ENCODE data around the gene UGT2A3. TPM values are rescaled to one million over a fixed set of nuclear protein-coding genes. Genes with fewer than 3 reads are reported as not detected.

Gene UGT2A3
- total RNA-seq, 1 donor from 2014 or later: not detected

Other genes starting within 250 kb of the UGT2A3 start
- gene UGT2B10, start 135.8 kb downstream of the UGT2A3 start, total RNA-seq: not detected
- not detected for gene UGT2B7, start 144.7 kb upstream of the UGT2A3 start, total RNA-seq

Data from Right ventricle myocardium superior (tissue), 1 donor.